DOHH2 (cell line): Measurements from ENCODE around the gene B4GALT2.

Experiments used
- H3F3A ChIP-seq: fragments of 200-600 bp; sonication (generic), shearing (Covaris generic); 2 replicates; pipeline ENCODE4 v1.6.0; 2016; ENCODE audit warnings: antibody characterized with exemption, mild to moderate bottlenecking; ENCODE audit not compliant: control insufficient read depth, insufficient read depth
- H3K27ac ChIP-seq: fragments of 200-600 bp; sonication (generic); 2 replicates; pipeline ENCODE4 v1.5.1; 2014; ENCODE audit warnings: low read depth, mild to moderate bottlenecking, low read length, moderate library complexity
- H3K27me3 ChIP-seq: fragments of 200-600 bp; sonication (generic); 2 replicates; pipeline ENCODE4 v1.6.1; 2014; ENCODE audit warnings: mild to moderate bottlenecking, low read length, mixed read lengths; ENCODE audit not compliant: control insufficient read depth
- H3K36me3 ChIP-seq: fragments of 200-600 bp; sonication (generic); 2 replicates; pipeline ENCODE4 v1.6.1; 2014; ENCODE audit warnings: mild to moderate bottlenecking, low read length, moderate library complexity, mixed read lengths; ENCODE audit not compliant: control insufficient read depth
- H3K4me1 ChIP-seq: fragments of 200-600 bp; sonication (generic); 2 replicates; pipeline ENCODE4 v1.6.1; 2014; ENCODE audit warnings: mild to moderate bottlenecking, low read length, mixed read lengths; ENCODE audit not compliant: control insufficient read depth
- H3K4me2 ChIP-seq: fragments of 200-600 bp; sonication (generic); 2 replicates; pipeline ENCODE4 v1.6.0; 2014; ENCODE audit warnings: mild to moderate bottlenecking, low read length, moderate library complexity
- H3K4me3 ChIP-seq: fragments of 200-600 bp; sonication (generic); 2 replicates; pipeline ENCODE4 v1.5.1; 2014; ENCODE audit warnings: mild to moderate bottlenecking, low read length, mixed read lengths
- H3K79me2 ChIP-seq: fragments of 200-600 bp; sonication (generic); 2 replicates; pipeline ENCODE4 v1.6.1; 2014; ENCODE audit warnings: mild to moderate bottlenecking, low read length, mixed read lengths; ENCODE audit not compliant: control insufficient read depth
- H3K9me2 ChIP-seq: fragments of 200-600 bp; sonication (generic); replicated peaks from 2 replicates; pipeline ENCODE4 v1.6.1; 2014; ENCODE audit warnings: mild to moderate bottlenecking, low read length, mixed read lengths; ENCODE audit not compliant: control insufficient read depth
- H3K9me3 ChIP-seq: fragments of 200-600 bp; sonication (generic); 2 replicates; pipeline ENCODE4 v1.6.1; 2014; ENCODE audit warnings: antibody characterized with exemption, low read length, mixed read lengths; ENCODE audit not compliant: control insufficient read depth, insufficient read depth
- H4K20me1 ChIP-seq: fragments of 200-600 bp; sonication (generic); 2 replicates; pipeline ENCODE4 v1.6.0; 2014; ENCODE audit warnings: low read depth, mild to moderate bottlenecking, antibody characterized with exemption, low read length, moderate library complexity; ENCODE audit not compliant: control insufficient read depth, insufficient read depth
- CTCF ChIP-seq: fragments of 200-600 bp; sonication (generic); IDR thresholded peaks from one replicate; pipeline ENCODE4 v1.5.1; 2014; ENCODE audit warnings: antibody characterized with exemption, mild to moderate bottlenecking, low read depth, low read length; ENCODE audit not compliant: poor library complexity, severe bottlenecking
- EZH2phosphoT487 ChIP-seq: fragments of 200-600 bp; sonication (generic); IDR thresholded peaks from 2 replicates; pipeline ENCODE4 v1.6.1; 2017; ENCODE audit warnings: borderline replicate concordance, mild to moderate bottlenecking, antibody characterized with exemption, low read length, moderate library complexity, mixed read lengths

The B4GALT2 gene

GRCh38 chr1:43936431-43937151 is 42.4 kb upstream of the B4GALT2 start:
- peaks cover 5% of the 10 kb centered on the region for H3K4me1 ChIP-seq
- no peaks in the 10 kb centered on the region for H3K79me2 ChIP-seq
- H3K27ac ChIP-seq, result no peak overlapping the region
- H3K36me3 ChIP-seq, result no peaks in the 10 kb centered on the region; the same call in 1 of the 2 replicates
- 0 out of 2 replicates have a peak overlapping the region, but pooled peaks have one; percentile 27 for H3K4me2 ChIP-seq
- H4K20me1 ChIP-seq, result no peaks in the 10 kb centered on the region
- H3K4me3 ChIP-seq, result no peak overlapping the region
- H3F3A ChIP-seq, result no peaks in the 10 kb centered on the region
- no peaks in the 10 kb centered on the region for H3K27me3 ChIP-seq
- H3K9me2 ChIP-seq, result no peaks in the 10 kb centered on the region
- TF ChIP-seq CTCF, result no peak
- no peak for TF ChIP-seq EZH2phosphoT487
- no peaks in the 10 kb centered on the region for H3K9me3 ChIP-seq

- Histone ChIP-seq H3K4me2 (no peak overlapping the region), H4K20me1 (no peaks in the 10 kb centered on the region), H3K9me2 (no peaks in the 10 kb centered on the region), H3K4me3 (no peak overlapping the region), H3K79me2 (no peaks in the 10 kb centered on the region), H3K27ac (no peak overlapping the region), H3K4me1 (peaks cover 5% of the 10 kb centered on the region), H3K9me3 (no peaks in the 10 kb centered on the region), H3F3A (no peaks in the 10 kb centered on the region), H3K36me3 (no peaks in the 10 kb centered on the region; the same call in 1 of the 2 replicates), H3K27me3 (no peaks in the 10 kb centered on the region)
- TF ChIP-seq CTCF, result no peak
- no peak for TF ChIP-seq EZH2phosphoT487
These were observed 41.7 kb upstream of the B4GALT2 start for GRCh38 chr1:43937179-43937865.

GRCh38 chr1:43938383-43938782 is 40.6 kb upstream of the B4GALT2 start:
- peaks cover 4% of the 10 kb centered on the region; the same call in 1 of the 2 replicates for H3K36me3 ChIP-seq
- no peaks in the 10 kb centered on the region for H3F3A ChIP-seq
- no peak overlapping the region for H3K4me3 ChIP-seq
- no peak overlapping the region for H3K27ac ChIP-seq
- no peaks in the 10 kb centered on the region for H4K20me1 ChIP-seq
- TF ChIP-seq EZH2phosphoT487 (no peak), CTCF (no peak)
- H3K79me2 ChIP-seq, result no peaks in the 10 kb centered on the region
- no peaks in the 10 kb centered on the region for H3K27me3 ChIP-seq
- H3K9me2 ChIP-seq, result no peaks in the 10 kb centered on the region
- peaks cover 5% of the 10 kb centered on the region for H3K4me1 ChIP-seq
- H3K4me2 ChIP-seq, result no peak overlapping the region
- no peaks in the 10 kb centered on the region for H3K9me3 ChIP-seq
